CD4-positive, alpha-beta memory T cell (primary cell): ENCODE data around the gene PTPA. TPM values are rescaled to one million over a fixed set of nuclear protein-coding genes. Genes with fewer than 3 reads are reported as not detected.

Experiments used
- CTCF ChIA-PET: fragments of 350-600 bp; sonication (Branson Sonifier 250); formaldehyde crosslinking; loops from one replicate; lab custom pipeline; 2021; ENCODE audit warnings: inconsistent platforms; ENCODE audit not compliant: partially characterized antibody; lab: Charles Lee
- POLR2A ChIA-PET: fragments of 350-600 bp; sonication (Branson Sonifier 250); formaldehyde crosslinking; loops from one replicate; lab custom pipeline; 2021; ENCODE audit not compliant: partially characterized antibody; lab: Charles Lee
- DNase-seq, 5 donors: peaks; one replicate each; pipeline versions ENCODE4 v3.0.0 to v3.0.0-alpha.2; 2020 to 2022; ENCODE audit warnings: mixed read lengths in 1 of 5
- H3K27ac ChIP-seq: one replicate; pipeline ENCODE4 v1.7.0; 2013; ENCODE audit warnings: low read depth, low read length
- H3K27me3 ChIP-seq: 2 replicates; pipeline ENCODE4 v1.7.0; 2013; ENCODE audit warnings: mild to moderate bottlenecking, low read length, moderate library complexity; ENCODE audit not compliant: insufficient read depth
- H3K36me3 ChIP-seq: 2 replicates; pipeline ENCODE4 v1.7.0; 2013; ENCODE audit warnings: mild to moderate bottlenecking, low read length, moderate library complexity; ENCODE audit not compliant: insufficient read depth
- H3K4me1 ChIP-seq: 2 replicates; pipeline ENCODE4 v1.7.0; 2013; ENCODE audit warnings: mild to moderate bottlenecking, low read length, moderate library complexity; ENCODE audit not compliant: insufficient read depth
- H3K4me3 ChIP-seq, 2 donors: one replicate each; pipeline ENCODE4 v1.7.0; 2013; ENCODE audit warnings: low read length in 2 of 2, mild to moderate bottlenecking in 1 of 2
- H3K9me3 ChIP-seq, 2 donors: one replicate each; pipeline ENCODE4 v1.7.0; 2013; ENCODE audit warnings: low read length in 2 of 2, control low read depth in 1 of 2; ENCODE audit not compliant: control insufficient read depth in 1 of 2
- H3K27ac Mint-ChIP-seq, 7 donors: one replicate each; pipeline ENCODE4 v1.8.0; 2020 to 2021; ENCODE audit warnings: mixed read lengths in 7 of 7, mild to moderate bottlenecking in 6 of 7, inconsistent platforms in 3 of 7, moderate library complexity in 3 of 7
- H3K27me3 Mint-ChIP-seq, 2 donors: one replicate each; pipeline ENCODE4 v1.8.0; 2020 to 2021; ENCODE audit warnings: mixed read lengths in 2 of 2
- H3K36me3 Mint-ChIP-seq, 2 donors: one replicate each; pipeline ENCODE4 v1.8.0; 2020 to 2021; ENCODE audit warnings: mixed read lengths in 2 of 2, inconsistent platforms in 1 of 2, mild to moderate bottlenecking in 1 of 2
- H3K4me1 Mint-ChIP-seq, 4 donors: one replicate each; pipeline ENCODE4 v1.8.0; 2020 to 2021; ENCODE audit warnings: mixed read lengths in 4 of 4, mild to moderate bottlenecking in 1 of 4
- H3K4me3 Mint-ChIP-seq, 8 donors: one replicate each; pipeline ENCODE4 v1.8.0; 2020 to 2021; ENCODE audit warnings: mixed read lengths in 8 of 8, mild to moderate bottlenecking in 7 of 8, moderate library complexity in 6 of 8, inconsistent platforms in 3 of 8
- H3K9me3 Mint-ChIP-seq, 8 donors: one replicate each; pipeline ENCODE4 v1.8.0; 2020 to 2021; ENCODE audit warnings: mixed read lengths in 8 of 8, mild to moderate bottlenecking in 5 of 8, inconsistent platforms in 3 of 8, moderate library complexity in 1 of 8
- intact Hi-C: fragments of 100-400 bp; cut with micrococcal nuclease; formaldehyde crosslinking; loops from one replicate; pipeline ENCODE4 v1.15.1; 2023
- polyA plus RNA-seq, 2 donors: library from polyadenylated mRNA; unstranded; fragments of 300-500 nt; fragmentation: Illumina TruSeq; gene quantifications; one replicate each; pipeline ENCODE4 v1.2.3, GENCODE V29; 2021
- total RNA-seq, 2 experiments: library from RNA; stranded (reverse); gene quantifications; one replicate each; pipeline ENCODE4 v1.2.3, GENCODE V29; 2021

Gene PTPA
- total and polyA plus RNA-seq, 4 experiments from 2014 or later: 10.8 to 51.3 (median 31.5) TPM

DNA sequence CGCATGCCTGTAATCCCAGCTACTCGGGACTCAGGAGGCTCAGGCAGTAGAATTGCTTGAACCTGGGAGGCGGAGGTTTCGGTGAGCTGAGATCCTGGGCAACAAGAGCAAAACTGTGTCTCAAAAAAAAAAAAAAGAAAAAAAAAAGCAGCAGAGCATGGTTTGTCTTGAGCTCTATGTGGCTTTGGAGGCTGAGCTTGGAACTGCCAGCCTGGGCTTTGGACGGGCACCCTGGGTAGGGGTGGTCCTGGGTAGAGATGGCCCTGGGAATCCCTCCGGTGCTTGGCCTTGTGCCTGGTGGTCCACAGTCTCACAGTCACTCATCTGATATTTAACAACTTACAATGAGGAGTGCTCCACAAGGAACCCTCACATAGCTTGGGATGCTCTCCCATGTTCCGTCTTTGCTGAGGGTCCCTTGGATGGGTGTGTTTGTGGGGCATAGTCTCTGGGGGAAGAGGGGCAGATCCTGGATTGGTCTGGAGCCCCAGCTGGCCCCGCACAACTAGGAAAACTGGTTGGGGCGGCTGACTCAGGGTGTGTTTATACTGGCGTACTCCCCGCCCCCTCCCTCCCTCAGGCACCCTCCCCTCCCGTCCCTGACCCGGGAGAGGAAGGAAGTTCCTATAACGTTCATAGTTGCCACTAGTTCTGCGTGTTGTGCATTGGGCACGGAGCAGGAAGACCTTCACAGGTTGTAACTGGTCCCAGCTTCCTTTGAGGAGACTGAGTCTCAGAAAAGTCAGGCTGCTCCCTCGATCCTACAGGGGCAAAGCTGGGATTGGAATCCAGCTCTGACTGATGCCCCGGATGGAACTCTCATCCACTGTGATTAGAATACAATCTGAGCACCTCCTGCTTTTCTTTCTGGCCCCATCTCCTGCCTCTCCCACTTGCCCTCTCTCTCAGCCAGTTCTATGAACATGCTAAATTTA is 55.7 kb downstream of the PTPA start:
- H3K27me3 ChIP-seq: no peaks in the 10 kb centered on the region
- POLR2A ChIA-PET: interaction anchor here (0.8 to 1.8 kb wide), 4 partner anchors 11 to 457 kb away, joined by 3 to 10 read pairs (median 4); partner anchors contain the start of gene IER5L
- peak in 1 of 5 donors; percentile 4 for DNase-seq
- Mint-ChIP-seq H3K27me3 (no peaks in the 10 kb centered on the region), H3K27ac (peak overlapping the region in 3 of 7 donors; percentile 13 to 52 (median 52)), H3K9me3 (peaks cover 0 to 1% (median 0%) of the 10 kb centered on the region in 8 donors), H3K36me3 (no peaks in the 10 kb centered on the region), H3K4me1 (peaks cover 10 to 26% (median 12%) of the 10 kb centered on the region in 4 donors), H3K4me3 (peak overlapping the region in 6 of 8 donors; percentile 43 to 74 (median 67))
- intact Hi-C loops: no loop called here
- CTCF ChIA-PET: interaction anchor here (0.7 to 4.3 kb wide), 7 partner anchors 7 to 458 kb away, joined by 3 to 21 read pairs (median 6); partner anchors contain the start of genes IER5L and NTMT1
- no peak overlapping the region for H3K27ac ChIP-seq
- H3K4me1 ChIP-seq: peaks cover 11% of the 10 kb centered on the region
- no peaks in the 10 kb centered on the region for H3K36me3 ChIP-seq
- no peak overlapping the region for H3K4me3 ChIP-seq
- H3K9me3 ChIP-seq: no peaks in the 10 kb centered on the region

DNA sequence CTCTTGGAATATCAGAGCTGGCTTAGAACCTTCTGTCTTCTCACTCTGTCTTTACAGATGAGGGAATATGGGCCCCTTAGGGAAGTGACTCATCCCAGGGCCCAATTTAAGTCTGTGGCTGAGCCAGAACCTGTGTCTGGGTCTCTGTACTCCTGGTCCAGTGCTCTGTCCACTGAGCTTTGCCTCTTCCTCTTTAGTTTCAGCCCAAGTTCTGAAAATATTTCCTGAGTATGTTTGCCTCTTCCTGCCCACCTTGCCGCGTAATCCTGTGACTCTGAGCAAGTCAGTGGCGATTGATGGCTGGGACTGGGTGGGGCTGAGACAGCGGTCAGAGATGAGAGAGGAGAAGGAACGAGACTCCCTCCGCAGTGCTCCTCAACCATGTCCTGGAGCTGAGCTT is 59.0 kb downstream of the PTPA start:
- H3K4me1 Mint-ChIP-seq: peaks cover 10 to 27% (median 13%) of the 10 kb centered on the region in 4 donors
- no peak overlapping the region for H3K4me3 Mint-ChIP-seq
- no peak for DNase-seq
- H3K27me3 Mint-ChIP-seq: peaks cover 0 to 2% of the 10 kb centered on the region in 2 donors
- Histone ChIP-seq H3K4me1 (peaks cover 27% of the 10 kb centered on the region), H3K27ac (no peak overlapping the region), H3K27me3 (peaks cover 3% of the 10 kb centered on the region), H3K9me3 (no peaks in the 10 kb centered on the region), H3K36me3 (no peaks in the 10 kb centered on the region), H3K4me3 (no peak overlapping the region)
- intact Hi-C loops: loop anchor here (10.0 kb wide), 1 partner anchor 215 kb away; no protein-coding TSS in a partner anchor
- ChIA-PET POLR2A (interaction anchor here (1.1 kb wide), 1 partner anchor 66 kb away, joined by 3 read pairs; no protein-coding TSS in a partner anchor), CTCF (interaction anchor here (1.0 to 7.1 kb wide), 4 partner anchors 31 to 454 kb away, joined by 3 to 96 read pairs (median 28); no protein-coding TSS in a partner anchor)
- no peak overlapping the region for H3K27ac Mint-ChIP-seq
- no peaks in the 10 kb centered on the region for H3K36me3 Mint-ChIP-seq
- no peaks in the 10 kb centered on the region for H3K9me3 Mint-ChIP-seq

DNA sequence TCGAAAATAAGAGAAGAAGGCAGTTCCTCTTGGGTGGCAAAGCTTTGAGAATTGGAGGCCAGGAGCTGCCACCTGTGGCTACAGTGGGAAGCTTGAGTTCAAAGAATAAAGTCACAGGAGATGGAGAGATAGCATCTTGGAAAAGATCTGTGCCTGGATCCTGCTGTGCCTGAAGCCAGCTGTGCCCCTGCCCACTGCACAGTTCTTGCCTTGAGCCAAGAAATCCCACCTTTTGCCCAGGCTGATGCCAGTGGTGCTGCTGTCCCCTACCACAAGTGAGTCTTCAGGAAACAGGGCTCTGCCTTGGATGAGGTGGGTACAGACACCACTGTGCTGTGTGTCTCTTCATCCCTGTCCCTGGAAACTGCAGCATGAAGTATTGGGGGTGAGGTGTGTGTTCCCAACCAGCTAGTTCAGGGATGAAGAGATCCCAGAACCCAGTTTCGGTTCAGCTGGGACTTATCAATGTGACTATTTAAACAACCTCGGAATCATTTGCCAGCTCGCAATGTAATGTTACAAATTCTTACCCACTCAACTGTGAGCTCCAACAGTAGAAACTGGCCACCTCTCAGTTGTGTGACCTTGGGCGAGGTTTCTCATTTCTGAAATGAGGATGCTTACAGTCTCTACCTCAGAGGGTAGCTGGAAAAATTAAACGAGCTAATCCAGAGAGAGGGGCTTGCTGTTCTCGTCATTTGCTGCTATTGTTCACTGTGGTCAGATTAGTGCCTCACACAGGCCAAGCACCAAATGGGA is 61.0 kb downstream of the PTPA start:
- Histone ChIP-seq H3K27me3 (peaks cover 3% of the 10 kb centered on the region), H3K36me3 (no peaks in the 10 kb centered on the region), H3K4me1 (peaks cover 26% of the 10 kb centered on the region), H3K4me3 (no peak overlapping the region), H3K9me3 (no peaks in the 10 kb centered on the region), H3K27ac (no peak overlapping the region)
- Mint-ChIP-seq H3K27me3 (peaks cover 0 to 2% of the 10 kb centered on the region in 2 donors), H3K27ac (no peak overlapping the region), H3K4me1 (peaks cover 11 to 21% (median 15%) of the 10 kb centered on the region in 4 donors), H3K4me3 (peak overlapping the region in 2 of 8 donors; percentile 32 to 35), H3K36me3 (no peaks in the 10 kb centered on the region), H3K9me3 (no peaks in the 10 kb centered on the region)
- intact Hi-C loops: loop anchor here (10.0 kb wide), 1 partner anchor 213 kb away; no protein-coding TSS in a partner anchor
- no peak for DNase-seq
- ChIA-PET CTCF (interaction anchor here (0.7 to 7.1 kb wide), 17 partner anchors 11 to 452 kb away, joined by 3 to 96 read pairs (median 7); partner anchors contain the start of gene NTMT1), POLR2A (interaction anchor here (0.8 to 6.1 kb wide), 6 partner anchors 32 to 437 kb away, joined by 3 to 85 read pairs (median 12); no protein-coding TSS in a partner anchor)

DNA sequence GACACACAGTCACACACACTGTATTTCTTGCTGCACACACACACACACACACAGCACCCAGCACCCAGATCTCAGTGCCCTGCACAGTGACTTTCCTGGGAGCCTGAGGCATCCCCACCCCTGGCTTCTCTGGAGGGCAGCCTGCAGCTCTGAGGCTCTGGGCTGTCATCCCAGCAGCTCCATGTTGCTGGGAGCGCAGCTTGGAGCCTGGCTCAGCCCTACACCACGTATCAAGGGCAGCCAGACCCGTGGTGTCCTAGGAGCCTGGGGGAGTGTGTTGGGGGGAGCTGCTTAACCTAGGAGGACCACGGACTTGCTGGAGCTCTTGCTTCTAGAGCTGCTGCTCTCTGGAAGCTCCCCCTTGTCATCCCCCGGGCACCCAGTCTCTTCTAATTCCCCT is 61.6 kb downstream of the PTPA start:
- ChIA-PET CTCF (interaction anchor here (0.7 to 7.1 kb wide), 20 partner anchors 11 to 451 kb away, joined by 3 to 96 read pairs (median 6); partner anchors contain the start of gene NTMT1), POLR2A (interaction anchor here (0.8 to 6.1 kb wide), 4 partner anchors 32 to 437 kb away, joined by 3 to 85 read pairs (median 24); no protein-coding TSS in a partner anchor)
- Histone ChIP-seq H3K4me1 (peaks cover 22% of the 10 kb centered on the region), H3K27me3 (peaks cover 3% of the 10 kb centered on the region), H3K9me3 (no peaks in the 10 kb centered on the region), H3K4me3 (no peak overlapping the region), H3K36me3 (no peaks in the 10 kb centered on the region), H3K27ac (no peak overlapping the region)
- Mint-ChIP-seq H3K27me3 (peaks cover 0 to 2% of the 10 kb centered on the region in 2 donors), H3K27ac (no peak overlapping the region), H3K4me1 (peaks cover 8 to 16% (median 12%) of the 10 kb centered on the region in 4 donors), H3K36me3 (no peaks in the 10 kb centered on the region), H3K9me3 (peaks cover 0 to 2% (median 0%) of the 10 kb centered on the region in 8 donors), H3K4me3 (peak overlapping the region in 2 of 8 donors; percentile 32 to 35)
- intact Hi-C loops: loop anchor here (10.0 kb wide), 1 partner anchor 212 kb away; no protein-coding TSS in a partner anchor
- no peak for DNase-seq

DNA sequence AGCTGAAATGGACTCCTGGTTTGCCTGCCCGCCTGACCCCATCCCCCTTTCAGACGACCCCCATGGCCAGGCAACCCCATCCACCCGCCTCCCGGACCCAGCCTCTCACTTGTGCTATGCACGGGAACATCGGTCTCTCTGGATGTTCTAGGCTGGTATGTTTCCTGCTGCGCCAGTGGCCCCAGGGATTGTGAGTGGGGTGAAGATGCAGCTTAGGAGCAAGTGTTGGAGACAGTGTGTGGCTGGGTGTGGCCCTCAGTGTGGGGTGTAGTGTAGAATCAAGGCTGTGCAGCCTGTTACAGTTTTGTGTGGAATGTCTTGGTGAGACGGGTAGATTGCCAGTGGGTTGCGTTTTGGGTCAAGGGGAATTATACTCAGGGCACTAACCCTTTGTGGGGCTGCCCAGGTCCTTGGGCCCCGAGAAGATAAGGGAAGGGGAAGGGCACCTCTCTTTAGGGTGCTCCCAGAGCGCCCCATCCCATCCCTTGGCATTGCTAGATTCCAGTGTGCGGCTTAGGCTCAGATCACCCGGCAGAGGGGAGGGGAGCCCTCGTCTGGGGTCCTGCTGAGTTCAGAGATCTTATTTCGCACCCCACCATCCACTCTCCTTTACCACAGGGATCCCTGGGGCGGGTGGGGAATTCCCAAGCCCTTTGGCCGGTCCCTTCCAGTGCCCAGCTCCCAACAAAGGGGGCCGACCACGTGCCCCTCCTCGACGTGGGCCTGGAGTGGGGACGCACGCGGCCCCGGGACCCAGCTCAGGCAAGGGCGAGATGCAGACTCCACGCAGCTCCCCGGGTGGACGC is 62.3 kb downstream of the PTPA start:
- Histone ChIP-seq H3K27ac (no peak overlapping the region), H3K27me3 (peaks cover 3% of the 10 kb centered on the region), H3K4me3 (peak overlapping the region in 1 of 2 donors; percentile 70), H3K4me1 (peaks cover 25% of the 10 kb centered on the region), H3K9me3 (no peaks in the 10 kb centered on the region), H3K36me3 (no peaks in the 10 kb centered on the region)
- ChIA-PET POLR2A (interaction anchor here (0.5 to 6.1 kb wide), 13 partner anchors 33 to 577 kb away, joined by 3 to 85 read pairs (median 10); no protein-coding TSS in a partner anchor), CTCF (interaction anchor here (0.6 to 7.1 kb wide), 41 partner anchors 7 to 451 kb away, joined by 3 to 96 read pairs (median 5); partner anchors contain the start of gene NTMT1)
- H3K4me1 Mint-ChIP-seq: peaks cover 6 to 16% (median 9%) of the 10 kb centered on the region in 4 donors
- H3K4me3 Mint-ChIP-seq: peak overlapping the region; percentile 46 to 83 (median 68)
- peaks cover 0 to 2% of the 10 kb centered on the region in 2 donors for H3K27me3 Mint-ChIP-seq
- peaks cover 0 to 2% of the 10 kb centered on the region in 2 donors for H3K36me3 Mint-ChIP-seq
- peak overlapping the region in 4 of 7 donors; percentile 52 to 82 (median 62) for H3K27ac Mint-ChIP-seq
- DNase-seq: no peak
- peaks cover 0 to 4% (median 0%) of the 10 kb centered on the region in 8 donors for H3K9me3 Mint-ChIP-seq
- intact Hi-C loops: loop anchor here (1.0 to 10.0 kb wide), 9 partner anchors 35 to 437 kb away; no protein-coding TSS in a partner anchor
